ENCODE results near the gene CYP27B1. TPM values are rescaled to one million over a fixed set of nuclear protein-coding genes. Genes with fewer than 3 reads are reported as not detected.

The CYP27B1 gene
- total RNA-seq, 1 experiment from 2014 or later = 4.7 TPM

- no peaks in the 10 kb centered on the region for H3K9me3 ChIP-seq (ENCODE audit: low read depth, low read length, poor library complexity, severe bottlenecking)
- peaks cover 2% of the 10 kb centered on the region for H3K36me3 ChIP-seq (ENCODE audit: insufficient read depth, low read length, poor library complexity, severe bottlenecking)
- TF ChIP-seq EZH2 (IDR thresholded peaks at IDR 0.05; ENCODE audit: borderline replicate concordance, low read depth, low read length, poor library complexity, severe bottlenecking) = no peak
- no peak for TF ChIP-seq CTCF (conservative IDR thresholded peaks at IDR 0.05; ENCODE audit: low read depth, low read length)
- H3K27ac ChIP-seq (ENCODE audit: low read depth, low read length, poor library complexity, severe bottlenecking) = no peak overlapping the region
- DNase-seq (ENCODE audit: low spot score) = no peak
- no TSS peak for BruUV-seq (replicated peaks)
- H3K4me1 ChIP-seq (ENCODE audit: insufficient read depth, low read length, poor library complexity, severe bottlenecking) = peaks cover 31% of the 10 kb centered on the region
- H3K4me3 ChIP-seq (ENCODE audit: low read depth, low read length, poor library complexity, severe bottlenecking) = no peak overlapping the region
- peaks cover 30% of the 10 kb centered on the region for H3K27me3 ChIP-seq (replicated peaks; ENCODE audit: insufficient read depth, low read depth, low read length, poor library complexity)
- ChIA-PET POLR2A (ENCODE audit: low non-redundant PET) (interaction anchor here (0.6 kb wide), 1 partner anchor 23 kb away, joined by 3 read pairs; no protein-coding TSS in a partner anchor), CTCF (no interaction called here)
- intact Hi-C loops (cut with micrococcal nuclease; ENCODE audit: unreplicated experiment) = no loop called here
Observed at GRCh38 chr12:57763881-57764661, 2.8 kb downstream of the CYP27B1 start.

GRCh38 chr12:57762463-57762862 lies 4.4 kb downstream of the CYP27B1 start:
- no peak for TF ChIP-seq EZH2 (IDR thresholded peaks at IDR 0.05; ENCODE audit: borderline replicate concordance, low read depth, low read length, poor library complexity, severe bottlenecking)
- TF ChIP-seq CTCF (conservative IDR thresholded peaks at IDR 0.05; ENCODE audit: low read depth, low read length) = no peak

GRCh38 chr12:57761391-57761998 lies 5.4 kb downstream of the CYP27B1 start:
- intact Hi-C loops (cut with micrococcal nuclease; ENCODE audit: unreplicated experiment) = no loop called here
- POLR2A ChIA-PET (ENCODE audit: low non-redundant PET) = no interaction called here
- Histone ChIP-seq H3K27ac (ENCODE audit: low read depth, low read length, poor library complexity, severe bottlenecking) (no peak overlapping the region), H3K4me1 (ENCODE audit: insufficient read depth, low read length, poor library complexity, severe bottlenecking) (peaks cover 20% of the 10 kb centered on the region), H3K36me3 (ENCODE audit: insufficient read depth, low read length, poor library complexity, severe bottlenecking) (peaks cover 6% of the 10 kb centered on the region), H3K4me3 (ENCODE audit: low read depth, low read length, poor library complexity, severe bottlenecking) (no peak overlapping the region), H3K27me3 (replicated peaks; ENCODE audit: insufficient read depth, low read depth, low read length, poor library complexity) (peaks cover 27% of the 10 kb centered on the region), H3K9me3 (ENCODE audit: low read depth, low read length, poor library complexity, severe bottlenecking) (no peaks in the 10 kb centered on the region)
- no peak for DNase-seq (ENCODE audit: low spot score)
- BruUV-seq (replicated peaks) = no TSS peak
- TF ChIP-seq CTCF (conservative IDR thresholded peaks at IDR 0.05; ENCODE audit: low read depth, low read length) = no peak
- TF ChIP-seq EZH2 (IDR thresholded peaks at IDR 0.05; ENCODE audit: borderline replicate concordance, low read depth, low read length, poor library complexity, severe bottlenecking) = no peak
- CTCF ChIA-PET = no interaction called here

More at GRCh38 chr12:57762463-57762862, 4.4 kb downstream of the CYP27B1 start:
- Histone ChIP-seq H3K27me3 (replicated peaks; ENCODE audit: insufficient read depth, low read depth, low read length, poor library complexity) (peaks cover 30% of the 10 kb centered on the region), H3K27ac (ENCODE audit: low read depth, low read length, poor library complexity, severe bottlenecking) (no peak overlapping the region), H3K4me1 (ENCODE audit: insufficient read depth, low read length, poor library complexity, severe bottlenecking) (peaks cover 28% of the 10 kb centered on the region), H3K36me3 (ENCODE audit: insufficient read depth, low read length, poor library complexity, severe bottlenecking) (peaks cover 6% of the 10 kb centered on the region), H3K4me3 (ENCODE audit: low read depth, low read length, poor library complexity, severe bottlenecking) (no peak overlapping the region), H3K9me3 (ENCODE audit: low read depth, low read length, poor library complexity, severe bottlenecking) (no peaks in the 10 kb centered on the region)
- intact Hi-C loops (cut with micrococcal nuclease; ENCODE audit: unreplicated experiment) = no loop called here
- CTCF ChIA-PET = no interaction called here
- POLR2A ChIA-PET (ENCODE audit: low non-redundant PET) = no interaction called here
- no peak for DNase-seq (ENCODE audit: low spot score)
- BruUV-seq (replicated peaks) = no TSS peak
